T47D (cell line): ENCODE measurements around the gene ZNF844.
"Not testable (repeated sequence)": the region's sequence is repeated elsewhere in the genome, so short reads cannot be mapped to it uniquely, and the experiment has no call there.

ENCODE experiments used
- DNase-seq, 2 experiments: peaks; one replicate each; pipeline versions ENCODE4 v3.0.0 to v3.0.0-alpha.2; 2011 to 2012; ENCODE audit warnings: low read depth in 1 of 2, low spot score in 1 of 2
- JUND ChIP-seq: IDR thresholded peaks from 2 replicates; pipeline ENCODE4 v1.6.1; 2012; ENCODE audit warnings: low read depth
- in situ Hi-C: cut with HindIII; loops from 2 replicates; pipeline ENCODE4 v1.10.0; 2016; ENCODE audit warnings: low sequenced_read_pairs, low pct_unique_long_range_greater_than_20kb

The ZNF844 gene

GRCh38 chr19:12055784-12056183 lies 8.7 kb upstream of the ZNF844 start:
- no peak for DNase-seq
- TF ChIP-seq JUND, result no peak
- in situ Hi-C loops, result no loop called here

- in situ Hi-C loops, result no loop called here
- no peak for DNase-seq
- no peak for TF ChIP-seq JUND
Observed at GRCh38 chr19:12075538-12076139, 11.1 kb downstream of the ZNF844 start.

GRCh38 chr19:12076331-12076730 lies 11.8 kb downstream of the ZNF844 start:
- in situ Hi-C loops, DNase-seq: not testable (repeated sequence)

- no peak for DNase-seq
- no peak for TF ChIP-seq JUND
- in situ Hi-C loops, result no loop called here
Observed at GRCh38 chr19:12077375-12077774, 12.8 kb downstream of the ZNF844 start.

- DNase-seq, in situ Hi-C loops: not testable (repeated sequence)
Observed at GRCh38 chr19:12083336-12083735, 18.8 kb downstream of the ZNF844 start.

- in situ Hi-C loops, result no loop called here
- TF ChIP-seq JUND, result no peak
- DNase-seq, result no peak
Observed at GRCh38 chr19:12085074-12085818, 20.7 kb downstream of the ZNF844 start.

GRCh38 chr19:12090807-12091206 lies 26.3 kb downstream of the ZNF844 start:
- in situ Hi-C loops, result no loop called here
- no peak for TF ChIP-seq JUND
- DNase-seq, result peak in 1 of 2 experiments; percentile 72

GRCh38 chr19:12092065-12092867 lies 27.7 kb downstream of the ZNF844 start:
- in situ Hi-C loops, result no loop called here
- no peak for TF ChIP-seq JUND
- DNase-seq, result peak; percentile 91 to 92

- TF ChIP-seq JUND, result no peak
- in situ Hi-C loops, result no loop called here
- no peak for DNase-seq
Observed at GRCh38 chr19:12092956-12093355, 28.4 kb downstream of the ZNF844 start.

- in situ Hi-C loops, result no loop called here
- TF ChIP-seq JUND, result no peak
- no peak for DNase-seq
Observed at GRCh38 chr19:12093777-12094176, 29.2 kb downstream of the ZNF844 start.

GRCh38 chr19:12095111-12095790 lies 30.7 kb downstream of the ZNF844 start:
- DNase-seq, result no peak
- TF ChIP-seq JUND, result no peak
- in situ Hi-C loops, result no loop called here

GRCh38 chr19:12098040-12098439 lies 33.5 kb downstream of the ZNF844 start:
- in situ Hi-C loops, result no loop called here
- peak in 1 of 2 experiments; percentile 62 for DNase-seq
- TF ChIP-seq JUND, result no peak

GRCh38 chr19:12103909-12104308 lies 39.4 kb downstream of the ZNF844 start:
- in situ Hi-C loops, DNase-seq: not testable (repeated sequence)
